ENCODE data around the gene FCRL5.

FCRL5 gene

GRCh38 chr1:157466011-157466410 lies 86.3 kb downstream of the FCRL5 start:
- no peak overlapping the region for H3K4me3 ChIP-seq (ENCODE audit: low read depth, low read length)
- TF ChIP-seq, protein P1, sequence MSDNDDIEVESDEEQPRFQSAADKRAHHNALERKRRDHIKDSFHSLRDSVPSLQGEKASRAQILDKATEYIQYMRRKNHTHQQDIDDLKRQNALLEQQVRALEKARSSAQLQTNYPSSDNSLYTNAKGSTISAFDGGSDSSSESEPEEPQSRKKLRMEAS (IDR thresholded peaks at IDR 0.05; ENCODE audit: low read depth, low read length) = no peak
- TF ChIP-seq, protein P2, sequence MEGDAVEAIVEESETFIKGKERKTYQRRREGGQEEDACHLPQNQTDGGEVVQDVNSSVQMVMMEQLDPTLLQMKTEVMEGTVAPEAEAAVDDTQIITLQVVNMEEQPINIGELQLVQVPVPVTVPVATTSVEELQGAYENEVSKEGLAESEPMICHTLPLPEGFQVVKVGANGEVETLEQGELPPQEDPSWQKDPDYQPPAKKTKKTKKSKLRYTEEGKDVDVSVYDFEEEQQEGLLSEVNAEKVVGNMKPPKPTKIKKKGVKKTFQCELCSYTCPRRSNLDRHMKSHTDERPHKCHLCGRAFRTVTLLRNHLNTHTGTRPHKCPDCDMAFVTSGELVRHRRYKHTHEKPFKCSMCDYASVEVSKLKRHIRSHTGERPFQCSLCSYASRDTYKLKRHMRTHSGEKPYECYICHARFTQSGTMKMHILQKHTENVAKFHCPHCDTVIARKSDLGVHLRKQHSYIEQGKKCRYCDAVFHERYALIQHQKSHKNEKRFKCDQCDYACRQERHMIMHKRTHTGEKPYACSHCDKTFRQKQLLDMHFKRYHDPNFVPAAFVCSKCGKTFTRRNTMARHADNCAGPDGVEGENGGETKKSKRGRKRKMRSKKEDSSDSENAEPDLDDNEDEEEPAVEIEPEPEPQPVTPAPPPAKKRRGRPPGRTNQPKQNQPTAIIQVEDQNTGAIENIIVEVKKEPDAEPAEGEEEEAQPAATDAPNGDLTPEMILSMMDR (IDR thresholded peaks at IDR 0.05; ENCODE audit: low read depth, low read length) = no peak
- TF ChIP-seq MYC (IDR thresholded peaks at IDR 0.05; ENCODE audit: low read depth, low read length) = no peak
- no peak for TF ChIP-seq POLR2A (IDR thresholded peaks at IDR 0.05; ENCODE audit: extremely low read depth, insufficient read length)
- DNase-seq (ENCODE audit: low read depth) = no peak
